BJ (cell line): ENCODE data around the gene NPHP4. TPM values are rescaled to one million over a fixed set of nuclear protein-coding genes. Genes with fewer than 3 reads are reported as not detected.

Experiments used
- CTCF ChIA-PET: fragments of 350-600 bp; formaldehyde crosslinking; extraction: SDS; loops from one replicate; lab custom pipeline; 2021; ENCODE audit warnings: antibody characterized with exemption, inconsistent platforms; lab: Yijun Ruan, JAX
- POLR2A ChIA-PET: fragments of 300-600 bp; sonication (Branson Sonifier 250); formaldehyde crosslinking; extraction: SDS; loops from one replicate; lab custom pipeline; 2021; ENCODE audit warnings: antibody characterized with exemption; lab: Charles Lee
- DNase-seq: peaks from one replicate; pipeline ENCODE4 v3.0.0-alpha.2; 2011; ENCODE audit warnings: low read depth
- H3K27me3 ChIP-seq: 2 replicates; pipeline ENCODE4 v1.6.0; 2011; ENCODE audit warnings: low read length; ENCODE audit not compliant: control insufficient read depth, insufficient read depth
- H3K36me3 ChIP-seq: 2 replicates; pipeline ENCODE4 v1.5.1; 2011; ENCODE audit warnings: low read length; ENCODE audit not compliant: control insufficient read depth, insufficient read depth
- H3K4me3 ChIP-seq: 2 replicates; pipeline ENCODE4 v1.5.1; 2011; ENCODE audit warnings: low read depth, mild to moderate bottlenecking, control low read depth, low read length
- CTCF ChIP-seq: IDR thresholded peaks from 2 replicates; pipeline ENCODE4 v1.5.1; 2011; ENCODE audit warnings: low read depth, mild to moderate bottlenecking, control low read depth, inconsistent platforms, low read length, moderate library complexity; ENCODE audit not compliant: insufficient read depth
- polyA plus RNA-seq: library from polyadenylated mRNA; depleted of rRNA; stranded (reverse); fragments of >200 nt; gene quantifications from 2 replicates; pipeline ENCODE4 v1.2.3, GENCODE V29; 2011

The NPHP4 gene
- polyA plus RNA-seq, 1 experiment, result 4.3 TPM

GRCh38 chr1:5999711-6000443 is 7.7 kb upstream of the NPHP4 start:
- Histone ChIP-seq H3K4me3 (no peak overlapping the region), H3K27me3 (no peaks in the 10 kb centered on the region), H3K36me3 (no peaks in the 10 kb centered on the region)
- POLR2A ChIA-PET, result no interaction called here
- CTCF ChIA-PET, result no interaction called here
- no peak for TF ChIP-seq CTCF
- DNase-seq, result no peak

- POLR2A ChIA-PET, result no interaction called here
- no peak for DNase-seq
- no peak for TF ChIP-seq CTCF
- CTCF ChIA-PET, result no interaction called here
- no peaks in the 10 kb centered on the region for H3K36me3 ChIP-seq
- H3K4me3 ChIP-seq, result no peak overlapping the region
- no peaks in the 10 kb centered on the region for H3K27me3 ChIP-seq
Observed at GRCh38 chr1:5998906-5999301, 6.7 kb upstream of the NPHP4 start.

GRCh38 chr1:5998051-5998905 is 6.1 kb upstream of the NPHP4 start:
- ChIA-PET POLR2A (no interaction called here), CTCF (no interaction called here)
- no peak for DNase-seq
- H3K27me3 ChIP-seq, result no peaks in the 10 kb centered on the region
- H3K36me3 ChIP-seq, result no peaks in the 10 kb centered on the region
- TF ChIP-seq CTCF, result no peak
- H3K4me3 ChIP-seq, result no peak overlapping the region

GRCh38 chr1:5997316-5997715 is 5.1 kb upstream of the NPHP4 start:
- ChIA-PET CTCF (interaction anchor here (1.0 kb wide), 1 partner anchor 28 kb away, joined by 3 read pairs; no protein-coding TSS in a partner anchor), POLR2A (no interaction called here)
- TF ChIP-seq CTCF, result no peak
- Histone ChIP-seq H3K4me3 (no peak overlapping the region), H3K27me3 (no peaks in the 10 kb centered on the region), H3K36me3 (no peaks in the 10 kb centered on the region)
- no peak for DNase-seq

- Histone ChIP-seq H3K36me3 (no peaks in the 10 kb centered on the region), H3K4me3 (no peak overlapping the region), H3K27me3 (no peaks in the 10 kb centered on the region)
- DNase-seq, result no peak
- CTCF ChIA-PET, result interaction anchor here (1.0 kb wide), 1 partner anchor 28 kb away, joined by 3 read pairs; no protein-coding TSS in a partner anchor
- POLR2A ChIA-PET, result no interaction called here
- TF ChIP-seq CTCF, result no peak
Observed at GRCh38 chr1:5996641-5997270, 4.5 kb upstream of the NPHP4 start.
